ENCODE measurements around the gene OSBPL8.

GRCh38 chr12:76595056-76595455, 35.5 kb upstream of the OSBPL8 start:
- no peak for TF ChIP-seq CTCF (IDR thresholded peaks at IDR 0.05)
- no peak for TF ChIP-seq EZH2 (IDR thresholded peaks at IDR 0.05; ENCODE audit: borderline replicate concordance, insufficient read depth, low read depth, low read length, poor library complexity, severe bottlenecking)

All from B cell (primary cell).